ENCODE measurements around the gene SURF6. TPM values are rescaled to one million over a fixed set of nuclear protein-coding genes. Genes with fewer than 3 reads are reported as not detected.
A peak's percentile ranks its signal among the peaks of the same experiment; 100 is the strongest.

Gene SURF6
- total RNA-seq, 4 donors from 2014 or later, result 11.5 to 17.1 (median 15.8) TPM

DNA sequence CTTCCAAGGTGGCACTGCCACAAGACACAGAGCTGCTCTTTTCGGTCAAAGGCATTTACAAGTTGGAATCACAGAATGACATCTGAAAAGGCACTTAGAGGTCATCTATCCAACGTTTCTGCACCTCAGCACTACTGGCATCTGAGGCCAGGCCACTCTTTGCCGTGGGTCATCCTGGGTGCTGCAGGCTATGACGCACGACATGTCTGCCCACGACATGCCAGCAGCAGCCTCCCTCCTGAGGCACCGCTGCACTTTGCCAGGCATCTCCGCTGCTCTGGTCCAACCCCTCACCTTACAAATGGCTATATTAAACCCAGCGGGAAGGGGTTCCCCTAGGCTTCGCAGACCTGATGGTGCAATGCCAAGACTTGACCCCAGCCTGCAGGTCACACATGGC is 31.8 kb upstream of the SURF6 start:
- no peaks in the 10 kb centered on the region for H3K9me3 ChIP-seq
- WGBS, result 39% methylated on average over 9 of the region's 10 CpGs
- DNase-seq (ENCODE audit: low spot score in 2 of 2), result no peak
- H3K36me3 ChIP-seq, result peaks cover 47% of the 10 kb centered on the region
- H3K4me1 ChIP-seq, result peaks cover 88% of the 10 kb centered on the region
- H3K27ac ChIP-seq, result peak overlapping the region; percentile 8
- TF ChIP-seq, protein P1, sequence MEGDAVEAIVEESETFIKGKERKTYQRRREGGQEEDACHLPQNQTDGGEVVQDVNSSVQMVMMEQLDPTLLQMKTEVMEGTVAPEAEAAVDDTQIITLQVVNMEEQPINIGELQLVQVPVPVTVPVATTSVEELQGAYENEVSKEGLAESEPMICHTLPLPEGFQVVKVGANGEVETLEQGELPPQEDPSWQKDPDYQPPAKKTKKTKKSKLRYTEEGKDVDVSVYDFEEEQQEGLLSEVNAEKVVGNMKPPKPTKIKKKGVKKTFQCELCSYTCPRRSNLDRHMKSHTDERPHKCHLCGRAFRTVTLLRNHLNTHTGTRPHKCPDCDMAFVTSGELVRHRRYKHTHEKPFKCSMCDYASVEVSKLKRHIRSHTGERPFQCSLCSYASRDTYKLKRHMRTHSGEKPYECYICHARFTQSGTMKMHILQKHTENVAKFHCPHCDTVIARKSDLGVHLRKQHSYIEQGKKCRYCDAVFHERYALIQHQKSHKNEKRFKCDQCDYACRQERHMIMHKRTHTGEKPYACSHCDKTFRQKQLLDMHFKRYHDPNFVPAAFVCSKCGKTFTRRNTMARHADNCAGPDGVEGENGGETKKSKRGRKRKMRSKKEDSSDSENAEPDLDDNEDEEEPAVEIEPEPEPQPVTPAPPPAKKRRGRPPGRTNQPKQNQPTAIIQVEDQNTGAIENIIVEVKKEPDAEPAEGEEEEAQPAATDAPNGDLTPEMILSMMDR (IDR thresholded peaks at IDR 0.05), result no peak
- TF ChIP-seq EP300 (IDR thresholded peaks at IDR 0.05), result no peak
- no peak for TF ChIP-seq POLR2A (IDR thresholded peaks at IDR 0.05)
- no peak for TF ChIP-seq POLR2AphosphoS5 (IDR thresholded peaks at IDR 0.05)
- no peak overlapping the region for H3K4me3 ChIP-seq
- no peaks in the 10 kb centered on the region for H3K27me3 ChIP-seq

DNA sequence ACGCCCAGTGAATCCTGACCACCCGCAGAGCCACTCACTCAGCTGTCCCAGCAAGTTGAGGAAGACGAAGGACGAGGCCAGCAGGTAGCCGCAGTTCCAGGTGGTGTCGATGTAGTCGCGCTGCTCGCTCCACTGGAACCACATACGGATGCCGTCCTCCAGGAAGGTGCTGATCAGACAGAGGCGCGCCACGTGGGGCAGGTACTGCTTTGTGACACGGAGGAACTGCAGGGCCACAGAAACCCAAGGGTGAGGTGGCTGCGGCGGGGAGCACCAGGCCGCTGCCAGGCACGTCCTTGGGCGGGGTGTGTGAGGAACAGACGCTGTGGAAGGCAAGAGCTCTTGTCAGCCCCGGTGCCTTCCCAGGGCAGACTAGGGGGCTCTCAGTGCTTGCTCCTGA is 31.2 kb upstream of the SURF6 start:
- 88% methylated on average over 20 of the region's 22 CpGs for WGBS
- Histone ChIP-seq H3K4me3 (no peak overlapping the region), H3K36me3 (peaks cover 52% of the 10 kb centered on the region), H3K9me3 (no peaks in the 10 kb centered on the region), H3K4me1 (peaks cover 88% of the 10 kb centered on the region), H3K27me3 (no peaks in the 10 kb centered on the region), H3K27ac (no peak overlapping the region)
- no peak for DNase-seq (ENCODE audit: low spot score in 2 of 2)
- TF ChIP-seq EP300 (IDR thresholded peaks at IDR 0.05) (no peak), POLR2AphosphoS5 (IDR thresholded peaks at IDR 0.05) (no peak), POLR2A (IDR thresholded peaks at IDR 0.05) (no peak)
- TF ChIP-seq, protein P1 (IDR thresholded peaks at IDR 0.05), result no peak

DNA sequence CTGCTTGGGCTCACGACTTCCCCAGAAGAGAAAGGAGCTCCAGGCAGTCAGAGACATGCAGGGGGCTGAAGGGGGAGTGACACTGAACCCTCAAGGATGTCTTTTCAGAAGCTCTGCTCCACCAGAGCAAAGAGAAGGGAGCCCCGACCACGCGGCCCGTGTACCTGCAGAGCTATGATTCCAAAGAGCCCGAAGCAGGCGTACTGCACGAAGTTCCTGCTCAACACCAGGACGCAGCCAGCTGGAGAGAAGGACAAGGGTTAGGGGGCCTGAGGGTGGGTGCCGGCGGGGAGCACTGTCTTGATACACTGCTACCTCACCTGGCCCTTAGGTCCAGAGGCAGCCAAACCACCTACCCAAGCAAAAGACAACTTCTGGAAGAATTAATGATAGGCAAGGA is 30.4 kb upstream of the SURF6 start:
- no peak overlapping the region for H3K27ac ChIP-seq
- TF ChIP-seq EP300 (IDR thresholded peaks at IDR 0.05) (no peak), POLR2A (IDR thresholded peaks at IDR 0.05) (no peak), POLR2AphosphoS5 (IDR thresholded peaks at IDR 0.05) (no peak)
- TF ChIP-seq, protein P1 (IDR thresholded peaks at IDR 0.05), result no peak
- peaks cover 82% of the 10 kb centered on the region for H3K4me1 ChIP-seq
- WGBS, result 90% methylated on average over 5 of the region's 11 CpGs
- H3K9me3 ChIP-seq, result no peaks in the 10 kb centered on the region
- peaks cover 60% of the 10 kb centered on the region for H3K36me3 ChIP-seq
- no peak overlapping the region for H3K4me3 ChIP-seq
- no peak for DNase-seq (ENCODE audit: low spot score in 2 of 2)
- H3K27me3 ChIP-seq, result no peaks in the 10 kb centered on the region

DNA sequence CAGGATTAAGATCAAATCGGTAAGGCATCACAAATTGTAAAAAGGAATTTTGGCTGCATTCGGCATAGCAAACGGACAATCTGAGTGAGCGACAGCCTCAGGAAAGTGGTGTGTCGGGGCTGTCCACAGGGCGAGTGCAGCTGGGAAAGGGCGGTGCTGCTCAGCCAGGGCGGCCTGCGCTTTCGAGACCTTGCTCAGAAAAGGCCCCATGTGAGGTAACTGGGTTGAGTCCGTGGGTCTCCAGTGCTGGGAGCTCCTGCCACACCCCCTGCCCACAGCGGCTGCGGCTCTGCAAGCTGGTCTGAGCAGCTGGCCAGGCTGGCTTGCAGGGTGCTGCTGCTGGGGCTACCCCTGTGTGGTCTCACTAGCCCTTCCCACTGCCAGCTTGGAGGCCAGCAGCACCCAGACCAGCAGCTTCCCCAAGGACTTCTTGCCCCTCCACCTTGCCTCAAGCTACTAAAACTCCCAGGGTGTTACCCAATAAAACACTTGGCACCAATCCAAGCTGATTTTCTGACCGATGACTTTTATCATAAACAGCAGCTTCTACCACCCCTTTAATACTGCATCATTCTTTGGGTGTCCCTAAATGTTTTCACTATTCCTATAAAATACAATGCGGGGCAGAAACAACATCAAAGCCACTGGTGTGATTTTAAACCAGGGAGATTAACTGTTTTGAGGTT is 26.5 kb upstream of the SURF6 start:
- 61% methylated on average over 15 of the region's 15 CpGs for WGBS
- no peak for TF ChIP-seq POLR2A (IDR thresholded peaks at IDR 0.05)
- no peak for TF ChIP-seq POLR2AphosphoS5 (IDR thresholded peaks at IDR 0.05)
- TF ChIP-seq, protein P1 (IDR thresholded peaks at IDR 0.05), result no peak
- no peak for TF ChIP-seq EP300 (IDR thresholded peaks at IDR 0.05)
- no peak overlapping the region for H3K27ac ChIP-seq
- peaks cover 73% of the 10 kb centered on the region for H3K36me3 ChIP-seq
- peaks cover 56% of the 10 kb centered on the region for H3K4me1 ChIP-seq
- no peaks in the 10 kb centered on the region for H3K9me3 ChIP-seq
- DNase-seq (ENCODE audit: low spot score in 2 of 2), result no peak
- no peak overlapping the region for H3K4me3 ChIP-seq
- no peaks in the 10 kb centered on the region for H3K27me3 ChIP-seq

DNA sequence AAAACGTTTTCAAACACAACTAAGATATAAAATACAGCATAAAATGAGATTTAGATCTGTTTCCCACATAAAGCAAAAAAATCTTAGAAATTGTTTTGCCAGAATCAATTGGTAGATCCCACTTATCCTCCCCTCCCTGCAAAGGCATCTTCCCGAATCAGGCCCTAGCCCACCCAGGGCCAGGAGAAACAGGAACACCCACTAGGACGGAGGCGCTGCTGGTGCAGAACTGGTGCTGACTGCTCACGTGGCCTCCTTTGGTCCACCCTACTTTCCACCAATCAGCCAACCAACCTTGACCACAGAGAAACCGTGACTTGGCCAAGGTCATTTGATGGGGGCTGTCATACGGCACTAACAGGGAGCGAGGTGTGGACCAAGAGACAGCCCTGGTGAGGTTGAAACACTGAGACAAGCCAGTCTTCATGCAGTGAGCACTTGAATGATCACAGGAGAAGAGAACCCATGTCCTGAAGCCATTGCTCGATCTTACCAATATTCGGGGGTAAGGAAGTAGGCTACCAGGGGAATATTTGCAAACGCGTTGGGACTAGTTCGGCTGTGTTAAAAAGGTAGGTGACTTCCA is 25.6 kb upstream of the SURF6 start:
- H3K4me3 ChIP-seq, result no peak overlapping the region
- H3K36me3 ChIP-seq, result peaks cover 69% of the 10 kb centered on the region
- 76% methylated on average over 13 of the region's 13 CpGs for WGBS
- peaks cover 57% of the 10 kb centered on the region for H3K4me1 ChIP-seq
- H3K27me3 ChIP-seq, result no peaks in the 10 kb centered on the region
- DNase-seq (ENCODE audit: low spot score in 2 of 2), result no peak
- no peak overlapping the region for H3K27ac ChIP-seq
- no peaks in the 10 kb centered on the region for H3K9me3 ChIP-seq
- TF ChIP-seq POLR2AphosphoS5 (IDR thresholded peaks at IDR 0.05) (no peak), EP300 (IDR thresholded peaks at IDR 0.05) (no peak), POLR2A (IDR thresholded peaks at IDR 0.05) (no peak)
- TF ChIP-seq, protein P1 (IDR thresholded peaks at IDR 0.05), result no peak
